ENCODE results near the gene TSC22D2.

Gene TSC22D2

GRCh38 chr3:150385296-150386242 lies 22.5 kb upstream of the TSC22D2 start:
- DNase-seq: no peak

DNA sequence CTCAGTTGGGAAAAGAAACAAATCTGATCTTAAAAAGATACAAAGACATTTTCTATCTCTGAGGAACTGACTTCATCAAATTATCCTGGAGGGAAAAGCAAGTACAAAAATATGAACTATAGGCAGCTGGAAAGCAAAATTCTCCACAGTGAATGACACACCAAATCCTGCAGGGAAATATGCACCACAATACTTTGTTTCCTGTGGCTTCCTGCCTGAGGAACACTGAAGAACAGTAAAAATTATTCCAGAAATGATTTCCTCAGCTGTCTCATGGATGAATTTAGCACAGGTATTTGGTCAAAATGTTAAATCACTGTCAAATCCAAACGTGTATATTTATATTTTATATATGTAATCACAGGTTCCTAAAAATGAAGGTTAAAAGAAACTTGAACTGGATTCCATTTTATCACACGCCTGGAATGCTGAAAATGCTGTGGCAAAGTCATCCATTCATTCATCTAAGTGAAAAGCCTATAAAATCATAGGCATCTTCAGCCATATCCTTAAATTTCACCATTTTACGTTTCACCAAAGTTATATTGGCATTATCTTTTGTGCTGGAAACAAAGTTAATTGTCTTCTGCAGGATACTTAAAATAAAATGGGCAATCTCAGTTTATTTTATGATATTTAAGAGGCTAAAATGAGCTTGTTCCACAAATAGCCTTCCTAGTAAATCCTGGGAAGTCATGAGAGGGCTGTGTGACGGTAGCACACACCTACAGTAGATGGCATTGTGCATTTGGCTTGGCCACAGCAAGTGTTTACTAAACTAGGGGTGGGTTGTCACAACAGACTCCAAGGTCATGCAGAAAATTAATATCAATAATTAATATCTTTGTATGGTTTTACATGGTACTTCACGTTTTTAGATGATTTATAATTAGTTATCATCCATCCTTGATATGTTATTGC lies 19.3 kb upstream of the TSC22D2 start:
- DNase-seq: no peak

DNA sequence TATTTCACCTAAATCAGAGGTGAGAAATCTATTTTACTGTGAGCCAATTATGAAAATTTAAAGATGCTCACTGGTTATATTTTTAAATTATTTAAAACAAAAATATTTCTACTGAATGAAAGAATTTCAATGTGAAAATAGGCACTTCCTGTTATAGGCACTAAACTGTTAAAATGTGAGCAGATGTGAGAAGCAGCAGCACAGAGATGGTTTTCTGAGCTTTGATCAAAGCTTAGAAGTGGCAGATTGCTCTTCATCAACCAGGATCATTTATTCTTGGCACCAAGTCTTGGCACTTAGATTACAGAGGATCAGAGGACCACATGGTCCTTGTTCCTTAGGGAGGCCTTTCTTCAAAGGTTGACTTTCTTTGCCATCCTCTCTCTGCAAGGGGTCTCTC lies 18.0 kb upstream of the TSC22D2 start:
- DNase-seq: no peak

DNA sequence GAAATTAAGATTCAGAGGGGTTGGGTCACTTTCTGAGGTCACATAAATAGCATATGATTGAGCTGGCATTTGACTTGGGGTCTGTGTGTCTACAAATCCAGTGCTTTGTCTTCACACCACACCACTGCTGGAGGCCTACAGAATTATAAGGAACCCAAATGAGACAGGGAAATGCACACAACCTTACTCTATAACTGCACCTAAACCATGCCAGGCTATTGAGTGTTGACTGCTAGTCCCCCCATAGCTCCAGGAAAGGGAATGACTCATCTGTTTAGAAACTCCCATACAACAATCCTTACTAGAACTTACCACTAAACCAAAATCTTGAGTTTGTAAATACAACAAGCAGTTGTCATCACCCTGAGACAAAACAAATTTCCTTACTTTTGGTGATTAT lies 16.9 kb upstream of the TSC22D2 start:
- DNase-seq: no peak

- DNase-seq: no peak
Observed at GRCh38 chr3:150393745-150394144, 14.4 kb upstream of the TSC22D2 start.

DNA sequence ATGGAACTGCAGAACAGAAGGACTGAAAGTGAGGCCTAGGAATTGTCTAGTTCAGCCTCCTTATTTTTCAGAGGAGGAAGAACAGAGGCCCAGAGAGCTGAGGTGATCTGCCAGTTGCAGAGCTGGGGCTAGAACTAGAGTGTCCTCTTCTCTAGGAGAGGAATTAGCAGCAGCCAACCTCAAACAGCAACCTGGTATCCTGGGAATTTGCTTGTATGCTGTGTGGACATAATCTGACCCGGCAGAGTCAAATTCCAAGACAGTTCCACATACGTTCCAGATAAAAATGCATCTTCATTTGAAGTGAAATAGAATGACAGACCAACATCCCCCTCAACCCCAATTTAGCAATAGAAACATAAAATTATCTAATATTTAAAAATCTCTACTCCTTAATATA lies 13.5 kb upstream of the TSC22D2 start:
- DNase-seq: no peak

DNA sequence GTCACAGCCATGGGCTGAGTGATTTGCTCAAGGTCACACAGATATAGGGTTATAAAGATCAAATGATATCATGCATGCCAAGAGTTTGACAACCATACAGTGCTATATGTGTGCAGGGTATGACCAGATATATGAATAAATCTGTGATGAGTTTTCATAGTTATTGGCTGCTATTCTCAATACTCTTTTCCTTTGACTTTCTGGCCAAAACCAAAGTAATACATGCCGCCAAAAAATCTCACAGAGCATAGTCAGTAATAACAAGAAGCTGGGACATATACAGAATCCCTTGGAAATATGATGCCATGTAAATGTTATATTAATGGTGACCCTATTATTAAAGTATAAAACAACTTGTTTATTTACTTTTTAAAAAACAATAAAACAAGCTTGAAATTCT lies 11.6 kb upstream of the TSC22D2 start:
- no peak for DNase-seq

- no peak for DNase-seq
Observed at GRCh38 chr3:150396956-150397550, 11.0 kb upstream of the TSC22D2 start.

- DNase-seq: no peak
Observed at GRCh38 chr3:150399060-150399459, 9.0 kb upstream of the TSC22D2 start.

GRCh38 chr3:150401285-150401684 lies 6.8 kb upstream of the TSC22D2 start:
- no peak for DNase-seq

DNA sequence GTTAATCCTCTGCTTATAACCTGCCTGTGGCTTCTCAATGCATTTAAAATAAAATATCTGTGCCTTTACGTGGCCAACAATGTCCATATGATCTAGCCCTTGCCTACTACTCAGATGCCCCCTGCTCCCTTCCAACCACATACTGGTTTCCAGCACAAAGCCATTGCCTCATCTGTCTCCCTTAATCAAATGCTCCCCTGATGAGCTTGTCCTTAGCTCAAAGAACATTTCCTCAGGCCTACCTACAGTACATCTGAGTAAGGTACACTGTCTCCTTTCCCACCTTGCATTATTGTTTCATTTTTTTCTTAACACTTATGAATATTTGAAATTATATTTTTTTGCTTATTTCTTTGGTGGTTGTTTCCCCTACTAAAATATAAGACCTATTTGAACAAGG lies 5.9 kb upstream of the TSC22D2 start:
- no peak for DNase-seq

DNA sequence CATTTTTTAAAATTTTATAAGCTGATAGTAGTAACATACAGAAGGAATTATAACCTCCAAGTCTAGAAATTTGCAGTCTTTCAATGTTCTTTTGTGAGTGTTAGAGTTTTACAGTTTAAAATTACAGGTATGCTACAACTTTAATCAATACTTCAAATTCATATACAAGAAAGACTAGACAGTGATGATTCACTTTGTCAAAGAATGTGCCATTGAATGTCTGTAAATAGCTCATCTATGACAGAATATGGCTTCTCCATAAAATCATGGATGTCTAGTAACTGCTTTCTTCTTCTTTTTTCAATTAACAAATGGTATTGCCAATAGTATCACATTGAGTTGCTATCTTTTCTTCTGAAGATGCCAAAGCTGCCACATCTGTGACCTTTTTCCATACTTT lies 4.1 kb upstream of the TSC22D2 start:
- DNase-seq: no peak

- peak; percentile 36 for DNase-seq
Observed at GRCh38 chr3:150407051-150407807, 869 bp upstream of the TSC22D2 start.

GRCh38 chr3:150407808-150408220 lies 284 bp upstream of the TSC22D2 start:
- peak; percentile 78 for DNase-seq

DNA sequence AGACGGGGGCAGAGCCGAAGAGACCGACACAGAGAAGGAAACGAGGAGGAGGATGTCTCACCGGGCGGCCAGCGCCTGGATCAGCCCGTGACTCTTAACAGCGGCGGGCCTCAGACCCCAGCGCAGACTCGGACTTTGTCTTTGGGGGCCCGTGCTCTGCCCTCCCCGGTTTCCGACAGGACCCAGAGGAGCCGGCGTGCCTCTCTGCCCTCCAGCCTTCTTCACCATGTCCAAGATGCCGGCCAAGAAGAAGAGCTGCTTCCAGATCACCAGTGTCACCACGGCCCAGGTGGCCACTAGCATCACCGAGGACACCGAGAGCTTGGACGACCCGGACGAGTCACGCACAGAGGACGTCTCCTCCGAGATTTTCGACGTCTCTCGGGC lies 1.0 kb downstream of the TSC22D2 start:
- DNase-seq: no peak

- peak; percentile 58 for DNase-seq
Observed at GRCh38 chr3:150409512-150410310, 1.6 kb downstream of the TSC22D2 start.

GRCh38 chr3:150410311-150411105 lies 2.4 kb downstream of the TSC22D2 start:
- peak; percentile 50 for DNase-seq

- peak; percentile 34 for DNase-seq
Observed at GRCh38 chr3:150411106-150411460, 3.0 kb downstream of the TSC22D2 start.

DNA sequence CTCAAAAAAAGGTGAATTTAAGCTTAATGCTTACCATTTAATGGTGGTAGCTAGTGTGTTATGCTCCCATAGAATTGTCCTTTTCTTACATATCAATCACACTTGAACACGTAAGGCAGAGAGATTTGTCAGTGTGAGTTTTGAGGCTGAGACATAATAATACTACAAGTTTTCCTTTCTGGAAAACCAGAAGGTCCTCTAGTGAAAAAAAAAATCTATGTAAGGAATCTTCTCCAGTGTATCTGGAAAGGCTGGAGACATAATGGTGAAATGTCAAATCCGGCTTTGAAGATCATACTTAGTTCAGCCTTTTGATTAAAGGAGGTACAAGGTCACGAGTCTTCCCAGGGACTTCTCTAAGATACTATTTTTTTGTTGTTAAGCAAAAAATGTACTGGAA lies 3.4 kb downstream of the TSC22D2 start:
- no peak for DNase-seq

GRCh38 chr3:150411976-150412375 lies 3.9 kb downstream of the TSC22D2 start:
- DNase-seq: no peak

Data from NCI-H69 (cell line).